Activated CD8-positive, alpha-beta T cell treated with anti-CD3 and anti-CD28 coated beads, Interleukin-2, amount 10 ng/mL, durations not matched to agents 7 days and 5 days (primary cell): ENCODE measurements around the gene CGRRF1. TPM values are rescaled to one million over a fixed set of nuclear protein-coding genes. Genes with fewer than 3 reads are reported as not detected.

Experiments
- ATAC-seq: fragments of 150-1000 bp; cut with Tn5 transposase; one replicate; pipeline ENCODE4 v1.10.0; 2021; ENCODE audit warnings: moderate library complexity
- CTCF ChIA-PET: fragments of 350-600 bp; sonication (Branson Sonifier 250); formaldehyde crosslinking; loops from one replicate; lab custom pipeline; 2021; ENCODE audit warnings: antibody characterized with exemption; lab: Charles Lee
- POLR2A ChIA-PET: fragments of 350-600 bp; sonication (Branson Sonifier 250); formaldehyde crosslinking; loops from one replicate; lab custom pipeline; 2021; ENCODE audit warnings: antibody characterized with exemption; lab: Charles Lee
- DNase-seq: peaks from one replicate; pipeline ENCODE4 v3.0.0-alpha.2; 2020
- H3K27ac Mint-ChIP-seq: one replicate; pipeline ENCODE4 v1.8.0; 2021; ENCODE audit warnings: mild to moderate bottlenecking, mixed read lengths
- H3K27me3 Mint-ChIP-seq: one replicate; pipeline ENCODE4 v1.8.0; 2021; ENCODE audit warnings: low read depth, mixed read lengths
- H3K36me3 Mint-ChIP-seq: one replicate; pipeline ENCODE4 v1.8.0; 2021; ENCODE audit warnings: low read depth, mixed read lengths
- H3K4me1 Mint-ChIP-seq: one replicate; pipeline ENCODE4 v1.8.0; 2021; ENCODE audit warnings: low read depth, mixed read lengths
- H3K4me3 Mint-ChIP-seq: one replicate; pipeline ENCODE4 v1.8.0; 2021; ENCODE audit warnings: mild to moderate bottlenecking, mixed read lengths
- H3K9me3 Mint-ChIP-seq: one replicate; pipeline ENCODE4 v1.8.0; 2022; ENCODE audit warnings: mixed read lengths; ENCODE audit not compliant: insufficient read depth
- total RNA-seq, 2 experiments: library from RNA; stranded (reverse); gene quantifications; one replicate each; pipeline ENCODE4 v1.2.3, GENCODE V29; 2021

The CGRRF1 gene
- total RNA-seq, 2 experiments from 2014 or later = 13.6 to 13.7 TPM

GRCh38 chr14:54480830-54481562 lies 28.7 kb upstream of the CGRRF1 start:
- Mint-ChIP-seq H3K27ac (no peak overlapping the region), H3K4me3 (no peak overlapping the region), H3K9me3 (no peaks in the 10 kb centered on the region), H3K4me1 (peaks cover 26% of the 10 kb centered on the region), H3K27me3 (no peaks in the 10 kb centered on the region), H3K36me3 (peaks cover 58% of the 10 kb centered on the region)
- DNase-seq (no peak), ATAC-seq (no peak)
- CTCF ChIA-PET = interaction anchor here (1.3 kb wide), 1 partner anchor 293 kb away, joined by 3 read pairs; no protein-coding TSS in a partner anchor
- POLR2A ChIA-PET = no interaction called here

- ATAC-seq (no peak), DNase-seq (no peak)
- H3K27me3 Mint-ChIP-seq = no peaks in the 10 kb centered on the region
- H3K9me3 Mint-ChIP-seq = no peaks in the 10 kb centered on the region
- H3K4me3 Mint-ChIP-seq = no peak overlapping the region
- peaks cover 58% of the 10 kb centered on the region for H3K36me3 Mint-ChIP-seq
- peaks cover 33% of the 10 kb centered on the region for H3K4me1 Mint-ChIP-seq
- ChIA-PET CTCF (interaction anchor here (1.3 kb wide), 1 partner anchor 293 kb away, joined by 3 read pairs; no protein-coding TSS in a partner anchor), POLR2A (no interaction called here)
- no peak overlapping the region for H3K27ac Mint-ChIP-seq
Measured at GRCh38 chr14:54481695-54482094, 28.0 kb upstream of the CGRRF1 start.

- no peaks in the 10 kb centered on the region for H3K9me3 Mint-ChIP-seq
- H3K27me3 Mint-ChIP-seq = no peaks in the 10 kb centered on the region
- peaks cover 57% of the 10 kb centered on the region for H3K36me3 Mint-ChIP-seq
- CTCF ChIA-PET = no interaction called here
- no peak for ATAC-seq
- POLR2A ChIA-PET = no interaction called here
- peaks cover 46% of the 10 kb centered on the region for H3K4me1 Mint-ChIP-seq
- H3K4me3 Mint-ChIP-seq = no peak overlapping the region
- peak overlapping the region; percentile 32 for H3K27ac Mint-ChIP-seq
- no peak for DNase-seq
Measured at GRCh38 chr14:54483073-54483745, 26.5 kb upstream of the CGRRF1 start.

- H3K27me3 Mint-ChIP-seq = no peaks in the 10 kb centered on the region
- ATAC-seq (no peak), DNase-seq (no peak)
- POLR2A ChIA-PET = no interaction called here
- H3K27ac Mint-ChIP-seq = no peak overlapping the region
- peaks cover 52% of the 10 kb centered on the region for H3K36me3 Mint-ChIP-seq
- no peaks in the 10 kb centered on the region for H3K9me3 Mint-ChIP-seq
- CTCF ChIA-PET = no interaction called here
- H3K4me3 Mint-ChIP-seq = no peak overlapping the region
- peaks cover 46% of the 10 kb centered on the region for H3K4me1 Mint-ChIP-seq
Measured at GRCh38 chr14:54483846-54484245, 25.9 kb upstream of the CGRRF1 start.

- CTCF ChIA-PET = interaction anchor here (1.2 to 2.5 kb wide), 2 partner anchors 23 to 288 kb away, joined by 4 to 18 read pairs; partner anchors contain the start of gene CGRRF1
- Mint-ChIP-seq H3K4me3 (peak overlapping the region; percentile 95), H3K36me3 (peaks cover 39% of the 10 kb centered on the region), H3K4me1 (peaks cover 61% of the 10 kb centered on the region), H3K27ac (peak overlapping the region; percentile 21), H3K9me3 (no peaks in the 10 kb centered on the region), H3K27me3 (no peaks in the 10 kb centered on the region)
- DNase-seq = no peak
- ATAC-seq = no peak
- POLR2A ChIA-PET = interaction anchor here (2.1 to 3.1 kb wide), 2 partner anchors 23 to 90 kb away, joined by 8 to 18 read pairs; partner anchors contain the start of genes CDKN3 and CGRRF1
Measured at GRCh38 chr14:54486685-54487084, 23.0 kb upstream of the CGRRF1 start.

GRCh38 chr14:54487771-54488170 lies 21.9 kb upstream of the CGRRF1 start:
- ATAC-seq (no peak), DNase-seq (no peak)
- ChIA-PET CTCF (interaction anchor here (0.9 to 2.5 kb wide), 7 partner anchors 14 to 285 kb away, joined by 3 to 18 read pairs (median 5); partner anchors contain the start of gene CGRRF1), POLR2A (interaction anchor here (2.1 to 3.1 kb wide), 2 partner anchors 21 to 91 kb away, joined by 8 to 18 read pairs; partner anchors contain the start of genes CDKN3 and CGRRF1)
- Mint-ChIP-seq H3K36me3 (peaks cover 32% of the 10 kb centered on the region), H3K27me3 (no peaks in the 10 kb centered on the region), H3K9me3 (no peaks in the 10 kb centered on the region), H3K27ac (peak overlapping the region; percentile 74), H3K4me3 (peak overlapping the region; percentile 95), H3K4me1 (peaks cover 58% of the 10 kb centered on the region)

GRCh38 chr14:54488318-54488645 lies 21.4 kb upstream of the CGRRF1 start:
- H3K27me3 Mint-ChIP-seq = no peaks in the 10 kb centered on the region
- peaks cover 27% of the 10 kb centered on the region for H3K36me3 Mint-ChIP-seq
- ATAC-seq = no peak
- peaks cover 55% of the 10 kb centered on the region for H3K4me1 Mint-ChIP-seq
- ChIA-PET POLR2A (interaction anchor here (2.1 to 3.1 kb wide), 2 partner anchors 21 to 92 kb away, joined by 8 to 18 read pairs; partner anchors contain the start of genes CDKN3 and CGRRF1), CTCF (interaction anchor here (0.8 to 2.5 kb wide), 10 partner anchors 14 to 393 kb away, joined by 3 to 18 read pairs (median 5); partner anchors contain the start of genes CDKN3 and CGRRF1)
- peak overlapping the region; percentile 74 for H3K27ac Mint-ChIP-seq
- DNase-seq = no peak
- no peaks in the 10 kb centered on the region for H3K9me3 Mint-ChIP-seq
- H3K4me3 Mint-ChIP-seq = peak overlapping the region; percentile 95

GRCh38 chr14:54488646-54489317 lies 20.9 kb upstream of the CGRRF1 start, which contains the start of gene GMFB:
GMFB (minus strand) TSS chr14:54488980; CDS start chr14:54488927, 53 bp downstream.
- ATAC-seq = peak; percentile 97
- Mint-ChIP-seq H3K27ac (peak within 1 kb of the TSS; percentile 87), H3K27me3 (no peaks in the 10 kb centered on the region), H3K4me3 (peak within 1 kb of the TSS; percentile 95), H3K36me3 (peaks cover 22% of the 10 kb centered on the region), H3K4me1 (peaks cover 52% of the 10 kb centered on the region), H3K9me3 (no peaks in the 10 kb centered on the region)
- POLR2A ChIA-PET = interaction anchor here (0.6 to 3.1 kb wide), 5 partner anchors 20 to 288 kb away, joined by 3 to 18 read pairs (median 3); partner anchors contain the start of genes CDKN3 and CGRRF1
- DNase-seq = peak; percentile 91
- CTCF ChIA-PET = interaction anchor here (0.6 to 2.5 kb wide), 11 partner anchors 15 to 393 kb away, joined by 3 to 18 read pairs (median 5); partner anchors contain the start of genes CDKN3 and CGRRF1

GRCh38 chr14:54489318-54489683 lies 20.4 kb upstream of the CGRRF1 start:
- DNase-seq (no peak), ATAC-seq (no peak)
- peak overlapping the region; percentile 87 for H3K27ac Mint-ChIP-seq
- H3K4me1 Mint-ChIP-seq = peaks cover 49% of the 10 kb centered on the region
- no peaks in the 10 kb centered on the region for H3K27me3 Mint-ChIP-seq
- ChIA-PET POLR2A (interaction anchor here (0.6 to 3.1 kb wide), 5 partner anchors 20 to 497 kb away, joined by 3 to 18 read pairs (median 3); partner anchors contain the start of gene CGRRF1), CTCF (interaction anchor here (0.6 to 2.5 kb wide), 5 partner anchors 15 to 242 kb away, joined by 3 to 18 read pairs (median 5); partner anchors contain the start of genes CDKN3 and CGRRF1)
- H3K4me3 Mint-ChIP-seq = peak overlapping the region; percentile 81
- no peaks in the 10 kb centered on the region for H3K9me3 Mint-ChIP-seq
- H3K36me3 Mint-ChIP-seq = peaks cover 20% of the 10 kb centered on the region

- H3K27me3 Mint-ChIP-seq = no peaks in the 10 kb centered on the region
- CTCF ChIA-PET = interaction anchor here (0.7 to 1.6 kb wide), 3 partner anchors 18 to 93 kb away, joined by 3 to 5 read pairs (median 3); partner anchors contain the start of genes CDKN3 and CGRRF1
- ATAC-seq (no peak), DNase-seq (no peak)
- peaks cover 43% of the 10 kb centered on the region for H3K4me1 Mint-ChIP-seq
- H3K9me3 Mint-ChIP-seq = no peaks in the 10 kb centered on the region
- POLR2A ChIA-PET = interaction anchor here (0.6 to 3.1 kb wide), 6 partner anchors 19 to 496 kb away, joined by 3 to 18 read pairs (median 3); partner anchors contain the start of gene CGRRF1
- peak overlapping the region; percentile 81 for H3K4me3 Mint-ChIP-seq
- H3K27ac Mint-ChIP-seq = peak overlapping the region; percentile 87
- peaks cover 16% of the 10 kb centered on the region for H3K36me3 Mint-ChIP-seq
Measured at GRCh38 chr14:54489731-54490444, 19.8 kb upstream of the CGRRF1 start.
